RPMI7951 (cell line): ENCODE measurements around the gene KRTAP5-5. TPM values are rescaled to one million over a fixed set of nuclear protein-coding genes. Genes with fewer than 3 reads are reported as not detected.

Experiments
- DNase-seq: peaks from one replicate; pipeline ENCODE4 v3.0.0-alpha.2; 2012; ENCODE audit warnings: low read depth
- total RNA-seq: library from RNA; depleted of rRNA; stranded (reverse); fragments of >200 nt; shearing (Covaris generic); gene quantifications from 2 replicates; pipeline ENCODE4 v1.2.3, GENCODE V29; 2014; rRNA removed

The KRTAP5-5 gene
- total RNA-seq, 1 experiment from 2014 or later: not detected

DNA sequence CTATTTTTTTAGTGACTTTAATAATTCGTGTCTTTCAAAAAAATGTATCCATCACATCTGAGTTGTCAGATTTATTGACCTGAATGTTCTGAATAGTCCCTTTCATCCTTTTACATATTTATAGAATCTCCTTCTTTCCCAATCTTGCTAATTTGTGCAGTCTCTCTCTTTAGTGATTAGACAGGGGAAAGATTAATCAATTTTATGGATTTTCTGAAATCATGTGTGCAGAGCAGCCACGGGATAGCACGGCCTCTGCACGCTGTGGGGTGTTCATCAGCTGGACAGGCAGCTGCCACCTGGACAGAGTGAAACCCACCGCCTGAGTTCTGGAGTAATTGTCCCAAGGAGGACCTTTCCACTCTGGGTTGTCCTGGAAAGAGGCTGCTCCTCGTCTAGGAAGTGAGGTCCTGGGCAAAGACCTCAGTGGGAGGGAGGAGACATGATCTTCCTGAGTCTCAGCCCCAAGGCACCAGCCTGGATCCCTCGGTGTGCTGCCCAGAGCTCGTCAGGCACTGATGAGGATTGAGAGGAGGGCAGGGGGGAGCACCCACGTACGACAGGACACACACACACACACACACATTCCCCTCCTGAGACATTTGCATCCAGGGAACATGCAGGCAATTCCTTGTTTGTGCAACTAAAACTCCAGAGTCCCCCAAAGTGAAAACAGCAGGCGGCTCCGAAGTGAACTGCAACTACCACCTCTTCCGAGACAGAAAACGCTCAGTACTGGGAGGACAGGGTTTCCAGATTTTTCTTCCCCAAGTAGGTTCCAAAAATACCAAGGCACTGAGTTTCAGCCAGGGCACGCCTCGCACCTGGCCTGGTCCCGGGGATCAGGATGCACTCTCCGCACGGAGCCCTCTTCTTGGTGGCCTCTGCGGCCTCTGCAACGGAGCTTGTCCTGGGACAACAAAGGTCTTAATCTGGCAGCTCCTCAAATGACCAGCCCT, 44.9 kb downstream of the KRTAP5-5 start:
- no peak for DNase-seq

DNA sequence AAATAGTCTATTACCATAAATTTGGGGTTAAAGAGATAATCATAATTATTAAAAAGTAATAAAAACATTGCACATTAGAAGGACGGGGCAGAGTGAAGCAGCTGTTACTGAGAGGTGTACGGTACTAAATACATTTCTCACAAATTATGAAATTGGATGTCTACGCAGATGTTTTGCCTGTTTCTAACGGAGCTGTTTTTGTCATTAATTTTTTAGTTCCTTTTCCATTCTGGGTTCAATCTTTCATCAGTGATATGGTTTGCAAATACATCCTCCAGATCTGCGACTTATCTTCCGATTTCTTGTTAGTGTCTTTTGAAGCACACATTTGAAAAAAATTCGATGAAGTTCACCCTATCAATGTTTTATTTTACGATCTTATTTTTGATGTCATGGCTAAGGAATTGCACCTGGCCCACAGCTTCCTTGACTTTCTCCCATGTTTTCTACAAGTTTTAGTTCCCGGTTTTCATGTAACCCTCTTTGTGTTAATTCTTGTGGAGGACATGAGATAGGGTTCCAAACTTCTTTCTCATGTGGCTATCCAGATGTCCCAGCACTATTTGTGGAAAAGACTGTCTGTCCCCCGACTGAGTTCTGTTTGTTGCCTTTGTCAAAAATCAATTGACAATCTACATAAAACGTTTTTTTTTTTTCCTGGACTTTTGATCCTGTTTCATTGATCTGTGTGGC, 46.1 kb downstream of the KRTAP5-5 start:
- no peak for DNase-seq

DNA sequence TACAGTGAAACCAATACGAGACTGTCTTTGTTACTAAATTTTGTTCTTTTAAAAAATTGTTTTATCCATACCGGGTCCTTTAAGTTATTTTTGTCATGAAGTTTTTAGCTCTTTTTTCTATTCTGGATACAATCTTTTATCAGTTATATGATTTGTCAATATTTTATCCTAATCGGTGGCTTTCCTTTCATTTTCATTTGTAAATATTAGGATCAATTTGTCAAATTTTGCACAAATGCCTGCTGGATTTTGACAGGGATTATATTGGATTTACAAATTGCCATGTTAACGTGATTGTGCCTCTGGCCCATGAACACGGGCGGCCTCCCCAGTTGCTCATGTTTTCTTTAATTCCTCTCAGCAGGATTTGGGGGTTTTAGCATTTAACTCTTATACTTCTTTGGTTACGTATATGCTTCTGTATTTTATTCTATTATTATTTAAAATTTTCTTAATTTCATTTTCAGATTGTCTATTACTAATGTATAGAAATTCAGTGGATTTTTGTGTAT, 46.7 kb downstream of the KRTAP5-5 start:
- no peak for DNase-seq

DNA sequence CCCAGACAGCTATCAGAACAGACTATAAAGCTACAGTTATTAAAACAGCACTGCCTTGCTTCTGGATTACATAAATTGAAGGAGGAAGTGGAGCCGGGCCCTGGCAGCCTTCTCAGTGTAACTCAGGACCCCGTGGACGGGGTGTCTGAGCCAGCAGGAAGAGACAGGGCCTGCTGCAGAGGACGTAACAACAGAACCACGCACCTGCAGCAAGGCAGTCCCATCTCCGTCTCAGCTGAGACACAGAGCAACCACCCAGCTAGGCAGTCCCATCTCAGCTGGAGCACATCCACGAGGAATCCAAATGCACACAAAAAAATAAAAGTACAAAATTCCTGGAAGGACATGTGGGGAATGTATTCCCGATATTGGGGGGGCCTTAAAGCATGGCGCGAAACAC, 50.3 kb downstream of the KRTAP5-5 start:
- no peak for DNase-seq

Other genes with a start within 250 kb of the KRTAP5-5 start
- not detected in 2 replicates for gene BRSK2, start 239.8 kb upstream of the KRTAP5-5 start, total RNA-seq
- 15.1 and 24.3 TPM in 2 replicates for gene MOB2, start 143.0 kb upstream of the KRTAP5-5 start, total RNA-seq
- 0.10 and 0.24 TPM in 2 replicates for gene DUSP8, start 57.5 kb upstream of the KRTAP5-5 start, total RNA-seq
- not detected in 2 replicates for gene KRTAP5-1, start 44.5 kb upstream of the KRTAP5-5 start, total RNA-seq
- gene KRTAP5-2, start 31.5 kb upstream of the KRTAP5-5 start, total RNA-seq: not detected in 2 replicates
- not detected in 2 replicates for gene KRTAP5-3, start 21.3 kb upstream of the KRTAP5-5 start, total RNA-seq
- not detected in 2 replicates for gene KRTAP5-4, start 7.6 kb upstream of the KRTAP5-5 start, total RNA-seq
- gene KRTAP5-6, start 67.4 kb downstream of the KRTAP5-5 start, total RNA-seq: not detected in 2 replicates
- gene IFITM10, start 120.8 kb downstream of the KRTAP5-5 start, total RNA-seq: 4.3 and 6.6 TPM in 2 replicates
- 383 and 388 TPM in 2 replicates for gene CTSD, start 134.2 kb downstream of the KRTAP5-5 start, total RNA-seq
- gene SYT8, start 205.2 kb downstream of the KRTAP5-5 start, total RNA-seq: 0.20 TPM in 1 of 2 replicates, not detected in the other
- 0.48 TPM in 1 of 2 replicates, not detected in the other for gene TNNI2, start 209.2 kb downstream of the KRTAP5-5 start, total RNA-seq
- 2.4 and 3.8 TPM in 2 replicates for gene LSP1, start 223.3 kb downstream of the KRTAP5-5 start, total RNA-seq